HUES48 (cell line): Measurements from ENCODE around the gene MEGF6.

Experiments
- H3K27ac ChIP-seq: one replicate; pipeline ENCODE4 v1.7.0; 2013; ENCODE audit warnings: low read depth, low read length, inconsistent platforms
- H3K27me3 ChIP-seq: 2 replicates; pipeline ENCODE4 v1.6.1; 2013; ENCODE audit warnings: mild to moderate bottlenecking, low read length; ENCODE audit not compliant: control insufficient read depth, insufficient read depth
- H3K36me3 ChIP-seq: 2 replicates; pipeline ENCODE4 v1.6.1; 2013; ENCODE audit warnings: low read length; ENCODE audit not compliant: control insufficient read depth, insufficient read depth
- H3K4me1 ChIP-seq: 2 replicates; pipeline ENCODE4 v1.6.1; 2013; ENCODE audit warnings: mild to moderate bottlenecking, low read length; ENCODE audit not compliant: control insufficient read depth, insufficient read depth
- H3K4me3 ChIP-seq: 2 replicates; pipeline ENCODE4 v1.5.1; 2013; ENCODE audit warnings: mild to moderate bottlenecking, low read depth, low read length
- H3K9ac ChIP-seq: 2 replicates; pipeline ENCODE4 v1.6.1; 2013; ENCODE audit warnings: mild to moderate bottlenecking, low read depth, low read length, moderate library complexity
- H3K9me3 ChIP-seq: 2 replicates; pipeline ENCODE4 v1.6.1; 2013; ENCODE audit warnings: low read length; ENCODE audit not compliant: control insufficient read depth, insufficient read depth

Gene MEGF6

DNA sequence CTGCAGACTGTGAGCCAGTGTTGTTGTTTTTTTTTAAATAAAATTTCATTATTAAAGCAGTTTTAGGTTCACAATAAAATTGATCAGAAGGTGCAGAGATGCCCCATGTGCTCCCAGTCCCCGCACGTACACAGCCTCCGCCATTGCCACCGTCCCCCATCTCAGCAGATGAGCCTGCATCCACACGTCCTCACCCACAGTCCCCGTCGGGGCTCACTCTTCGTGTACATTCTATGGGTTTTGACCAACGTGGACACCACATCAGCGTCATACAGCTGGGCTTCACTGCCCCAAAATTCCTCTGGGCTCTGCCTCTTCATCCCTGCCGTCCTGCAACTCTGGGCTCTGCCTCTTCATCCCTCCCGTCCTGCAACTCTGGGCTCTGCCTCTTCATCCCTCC is 168.4 kb downstream of the MEGF6 start:
- Histone ChIP-seq H3K4me1 (no peaks in the 10 kb centered on the region), H3K36me3 (no peaks in the 10 kb centered on the region), H3K27me3 (no peaks in the 10 kb centered on the region), H3K9ac (no peak overlapping the region), H3K4me3 (no peak overlapping the region), H3K27ac (no peak overlapping the region), H3K9me3 (no peaks in the 10 kb centered on the region)

DNA sequence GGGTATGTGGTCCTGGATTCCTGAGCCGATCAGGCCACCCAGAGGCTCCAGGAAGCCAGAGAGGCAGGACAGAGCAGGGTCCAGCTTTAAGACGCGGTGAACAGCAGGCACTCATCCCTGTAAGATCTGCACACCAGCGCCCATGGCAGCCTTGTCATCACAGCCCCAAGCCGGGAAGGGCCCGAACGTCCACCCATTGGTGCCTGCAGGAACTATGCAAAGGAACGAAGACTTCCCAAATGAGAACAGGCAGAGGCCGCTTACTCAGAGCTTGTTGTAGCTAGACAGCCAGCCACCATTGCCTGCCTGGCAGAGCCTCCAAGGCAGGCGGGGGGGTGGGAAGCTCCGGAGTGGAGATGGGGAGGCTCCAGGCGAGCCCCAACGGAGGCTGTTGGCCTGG is 169.0 kb downstream of the MEGF6 start:
- Histone ChIP-seq H3K9ac (no peak overlapping the region), H3K27me3 (no peaks in the 10 kb centered on the region), H3K9me3 (no peaks in the 10 kb centered on the region), H3K4me1 (no peaks in the 10 kb centered on the region), H3K4me3 (no peak overlapping the region), H3K36me3 (no peaks in the 10 kb centered on the region), H3K27ac (no peak overlapping the region)

- H3K9ac ChIP-seq: no peak overlapping the region
- no peaks in the 10 kb centered on the region for H3K36me3 ChIP-seq
- no peaks in the 10 kb centered on the region for H3K9me3 ChIP-seq
- no peaks in the 10 kb centered on the region for H3K27me3 ChIP-seq
- H3K27ac ChIP-seq: no peak overlapping the region
- no peaks in the 10 kb centered on the region for H3K4me1 ChIP-seq
- no peak overlapping the region for H3K4me3 ChIP-seq
Observed at GRCh38 chr1:3441880-3442279, 169.4 kb downstream of the MEGF6 start.

GRCh38 chr1:3441410-3441847 is 169.9 kb downstream of the MEGF6 start:
- H3K27ac ChIP-seq: no peak overlapping the region
- no peaks in the 10 kb centered on the region for H3K27me3 ChIP-seq
- H3K36me3 ChIP-seq: no peaks in the 10 kb centered on the region
- H3K4me3 ChIP-seq: no peak overlapping the region
- no peaks in the 10 kb centered on the region for H3K9me3 ChIP-seq
- H3K4me1 ChIP-seq: no peaks in the 10 kb centered on the region
- no peak overlapping the region for H3K9ac ChIP-seq

DNA sequence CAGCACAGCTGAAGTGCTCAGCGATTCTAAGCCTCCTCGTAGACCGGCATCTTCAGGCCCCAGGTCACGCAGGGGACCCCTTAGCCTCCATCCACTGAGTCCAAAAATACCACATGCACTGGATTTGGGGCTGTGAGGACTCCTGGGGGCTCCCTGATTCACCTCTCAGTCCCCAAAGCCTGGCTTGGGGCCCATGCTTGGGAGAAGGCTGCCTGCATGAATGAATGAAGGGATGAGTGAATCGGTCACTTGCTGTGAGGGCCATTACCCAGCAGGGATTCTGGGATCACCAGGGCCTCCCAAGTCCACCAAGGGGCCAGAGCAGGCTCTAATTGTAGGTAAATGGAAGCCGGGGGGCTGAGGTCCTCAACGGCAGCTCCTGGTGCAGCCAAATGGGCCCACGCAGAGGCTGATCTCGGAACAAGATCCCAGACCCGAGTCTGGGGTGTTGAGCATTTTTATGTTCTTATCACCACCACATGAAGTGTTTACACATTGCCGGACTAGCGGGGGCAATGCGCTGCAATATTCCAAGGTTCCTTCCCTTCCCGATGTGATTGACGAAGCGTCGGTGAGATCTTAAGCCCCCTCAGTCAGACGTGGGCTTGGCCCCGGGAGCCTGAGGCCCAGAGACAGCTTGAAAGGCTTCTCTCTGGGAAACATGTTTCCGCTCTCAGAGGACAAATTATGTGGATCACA is 170.4 kb downstream of the MEGF6 start:
- Histone ChIP-seq H3K4me1 (no peaks in the 10 kb centered on the region), H3K9me3 (no peaks in the 10 kb centered on the region), H3K27me3 (no peaks in the 10 kb centered on the region), H3K36me3 (no peaks in the 10 kb centered on the region), H3K4me3 (no peak overlapping the region), H3K27ac (no peak overlapping the region), H3K9ac (no peak overlapping the region)

- Histone ChIP-seq H3K4me1 (no peaks in the 10 kb centered on the region), H3K27me3 (no peaks in the 10 kb centered on the region), H3K36me3 (no peaks in the 10 kb centered on the region)
Observed at GRCh38 chr1:3440300-3440681, 171.0 kb downstream of the MEGF6 start.

More at GRCh38 chr1:3440300-3440681, 171.0 kb downstream of the MEGF6 start:
- no peak overlapping the region for H3K4me3 ChIP-seq
- no peak overlapping the region for H3K9ac ChIP-seq
- no peak overlapping the region for H3K27ac ChIP-seq
- H3K9me3 ChIP-seq: no peaks in the 10 kb centered on the region
